Ectodermal cell (in vitro differentiated cells): ENCODE measurements around the gene PLEKHM3.

Experiments
- H3K27ac ChIP-seq: 2 replicates; pipeline ENCODE4 v1.7.0; 2013; ENCODE audit warnings: mild to moderate bottlenecking, low read depth, low read length; ENCODE audit not compliant: insufficient read depth, poor library complexity, severe bottlenecking
- H3K27me3 ChIP-seq: 2 replicates; pipeline ENCODE4 v1.7.0; 2013; ENCODE audit warnings: mild to moderate bottlenecking, low read length; ENCODE audit not compliant: insufficient read depth, control insufficient read depth, poor library complexity, severe bottlenecking
- H3K36me3 ChIP-seq: one replicate; pipeline ENCODE4 v1.7.0; 2013; ENCODE audit warnings: low read length; ENCODE audit not compliant: control insufficient read depth, insufficient read depth
- H3K4me1 ChIP-seq: one replicate; pipeline ENCODE4 v1.7.0; 2013; ENCODE audit warnings: low read length; ENCODE audit not compliant: control insufficient read depth, insufficient read depth
- H3K4me3 ChIP-seq: 2 replicates; pipeline ENCODE4 v1.7.0; 2013; ENCODE audit warnings: low read depth, low read length, control low read depth; ENCODE audit not compliant: insufficient read depth
- H3K9me3 ChIP-seq: 2 replicates; pipeline ENCODE4 v1.7.0; 2013; ENCODE audit warnings: mild to moderate bottlenecking, low read length, moderate library complexity; ENCODE audit not compliant: control insufficient read depth
- WGBS, 2 experiments: methylation state at CpG; one replicate each; pipeline ENCODE4 v1.1.7; 2013; ENCODE audit warnings: missing lambda C conversion rate in 2 of 2; 5-methylcytosine and 5-hydroxymethylcytosine counted together

PLEKHM3 gene

DNA sequence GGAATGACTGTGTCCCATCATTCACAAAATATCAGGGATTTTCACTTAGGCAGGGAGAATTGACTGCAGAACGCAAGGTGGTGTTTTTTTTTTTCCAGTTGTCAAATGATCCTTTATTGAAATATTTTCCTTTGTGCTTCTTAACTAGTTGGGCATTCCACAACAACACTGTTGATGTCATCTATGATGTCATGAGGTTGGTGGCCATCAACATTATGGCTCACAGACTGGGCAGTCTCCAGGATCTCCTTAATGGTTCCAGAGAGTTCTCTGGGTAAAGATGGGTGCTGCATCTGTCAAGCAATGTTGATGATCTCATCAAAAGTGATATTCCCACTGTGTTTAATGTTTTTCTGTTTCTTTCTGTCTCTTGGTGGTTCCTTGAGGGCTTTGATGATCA, 31.8 kb upstream of the PLEKHM3 start:
- no peaks in the 10 kb centered on the region for H3K9me3 ChIP-seq
- no peaks in the 10 kb centered on the region for H3K4me1 ChIP-seq
- WGBS, 2 experiments = 92% methylated on average over 1 of the region's 1 CpG
- no peak overlapping the region for H3K27ac ChIP-seq
- H3K4me3 ChIP-seq = no peak overlapping the region
- no peaks in the 10 kb centered on the region for H3K36me3 ChIP-seq
- H3K27me3 ChIP-seq = no peaks in the 10 kb centered on the region

DNA sequence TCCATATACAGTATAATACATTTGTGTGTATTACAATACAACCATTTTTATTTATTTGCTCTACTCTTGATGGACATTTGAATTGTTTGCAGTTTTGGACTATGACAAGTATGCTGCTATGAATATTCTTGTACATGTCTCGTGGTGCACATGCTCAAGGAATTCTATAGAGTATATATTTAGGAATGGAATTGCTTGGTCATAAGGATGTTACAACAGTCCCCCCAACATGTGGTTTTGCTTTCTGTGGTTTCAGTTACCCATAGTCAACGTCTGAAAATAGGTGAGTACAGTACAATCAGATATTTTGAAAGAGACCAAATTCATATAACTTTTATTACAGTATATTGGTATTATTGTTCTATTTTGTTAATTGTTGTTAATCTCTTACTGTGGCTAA, 24.1 kb upstream of the PLEKHM3 start:
- H3K4me1 ChIP-seq = no peaks in the 10 kb centered on the region
- H3K9me3 ChIP-seq = no peaks in the 10 kb centered on the region
- no peaks in the 10 kb centered on the region for H3K27me3 ChIP-seq
- H3K36me3 ChIP-seq = no peaks in the 10 kb centered on the region
- WGBS, 2 experiments = 88 to 95% methylated on average over 1 to 2 of the region's 2 CpGs
- H3K4me3 ChIP-seq = no peak overlapping the region
- H3K27ac ChIP-seq = no peak overlapping the region

- H3K4me3 ChIP-seq = no peak overlapping the region
- no peaks in the 10 kb centered on the region for H3K27me3 ChIP-seq
- WGBS, 2 experiments = 96 to 97% methylated on average over 2 to 3 of the region's 4 CpGs
- H3K4me1 ChIP-seq = no peaks in the 10 kb centered on the region
- H3K36me3 ChIP-seq = no peaks in the 10 kb centered on the region
- H3K27ac ChIP-seq = no peak overlapping the region
- no peaks in the 10 kb centered on the region for H3K9me3 ChIP-seq
Measured at GRCh38 chr2:208049006-208049405, 23.7 kb upstream of the PLEKHM3 start.

- no peaks in the 10 kb centered on the region for H3K27me3 ChIP-seq
- no peak overlapping the region for H3K27ac ChIP-seq
- no peak overlapping the region for H3K4me3 ChIP-seq
- H3K9me3 ChIP-seq = no peaks in the 10 kb centered on the region
- H3K36me3 ChIP-seq = no peaks in the 10 kb centered on the region
- no peaks in the 10 kb centered on the region for H3K4me1 ChIP-seq
- 72 to 73% methylated on average over 3 of the region's 3 CpGs for WGBS, 2 experiments
Measured at GRCh38 chr2:208047840-208048239, 22.5 kb upstream of the PLEKHM3 start.

DNA sequence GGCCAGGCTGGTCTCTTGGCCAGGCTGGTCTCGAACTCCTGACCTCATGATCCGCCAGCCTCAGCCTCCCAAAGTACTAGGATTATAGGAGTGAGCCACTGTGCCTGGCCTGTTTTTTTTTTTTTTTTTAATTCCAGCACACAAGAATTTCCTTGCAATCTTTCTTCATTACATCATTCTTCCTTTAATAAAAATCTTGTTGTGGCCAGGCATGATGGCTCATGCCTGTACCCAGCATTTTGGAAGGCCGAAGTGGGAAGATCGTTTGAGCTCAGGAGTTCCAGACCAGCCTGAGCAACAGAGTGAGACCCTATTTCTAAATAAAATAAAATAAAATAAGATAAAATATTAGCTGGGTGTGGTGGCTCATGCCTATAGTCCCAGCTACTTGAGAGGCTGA, 21.4 kb upstream of the PLEKHM3 start:
- no peaks in the 10 kb centered on the region for H3K9me3 ChIP-seq
- no peak overlapping the region for H3K27ac ChIP-seq
- WGBS, 2 experiments = 90 to 100% methylated on average over 4 of the region's 4 CpGs
- no peaks in the 10 kb centered on the region for H3K4me1 ChIP-seq
- no peak overlapping the region for H3K4me3 ChIP-seq
- H3K27me3 ChIP-seq = no peaks in the 10 kb centered on the region
- H3K36me3 ChIP-seq = no peaks in the 10 kb centered on the region

- H3K27ac ChIP-seq = no peak overlapping the region
- no peaks in the 10 kb centered on the region for H3K9me3 ChIP-seq
- H3K36me3 ChIP-seq = no peaks in the 10 kb centered on the region
- H3K4me1 ChIP-seq = peaks cover 8% of the 10 kb centered on the region
- WGBS, 2 experiments = 94 to 95% methylated on average over 2 of the region's 2 CpGs
- H3K27me3 ChIP-seq = no peaks in the 10 kb centered on the region
- H3K4me3 ChIP-seq = no peak overlapping the region
Measured at GRCh38 chr2:208042450-208042849, 17.1 kb upstream of the PLEKHM3 start.

- H3K4me3 ChIP-seq = no peak overlapping the region
- H3K36me3 ChIP-seq = no peaks in the 10 kb centered on the region
- H3K9me3 ChIP-seq = no peaks in the 10 kb centered on the region
- no peak overlapping the region for H3K27ac ChIP-seq
- no peaks in the 10 kb centered on the region for H3K27me3 ChIP-seq
- WGBS, 2 experiments = 82 to 89% methylated on average over 3 of the region's 3 CpGs
- peaks cover 8% of the 10 kb centered on the region for H3K4me1 ChIP-seq
Measured at GRCh38 chr2:208042041-208042440, 16.7 kb upstream of the PLEKHM3 start.

GRCh38 chr2:208040199-208041171, 15.2 kb upstream of the PLEKHM3 start:
- 58 to 59% methylated on average over 8 of the region's 8 CpGs for WGBS, 2 experiments
- H3K27ac ChIP-seq = no peak overlapping the region
- no peak overlapping the region for H3K4me3 ChIP-seq
- no peaks in the 10 kb centered on the region for H3K9me3 ChIP-seq
- no peaks in the 10 kb centered on the region for H3K27me3 ChIP-seq
- no peaks in the 10 kb centered on the region for H3K36me3 ChIP-seq
- H3K4me1 ChIP-seq = peaks cover 8% of the 10 kb centered on the region

DNA sequence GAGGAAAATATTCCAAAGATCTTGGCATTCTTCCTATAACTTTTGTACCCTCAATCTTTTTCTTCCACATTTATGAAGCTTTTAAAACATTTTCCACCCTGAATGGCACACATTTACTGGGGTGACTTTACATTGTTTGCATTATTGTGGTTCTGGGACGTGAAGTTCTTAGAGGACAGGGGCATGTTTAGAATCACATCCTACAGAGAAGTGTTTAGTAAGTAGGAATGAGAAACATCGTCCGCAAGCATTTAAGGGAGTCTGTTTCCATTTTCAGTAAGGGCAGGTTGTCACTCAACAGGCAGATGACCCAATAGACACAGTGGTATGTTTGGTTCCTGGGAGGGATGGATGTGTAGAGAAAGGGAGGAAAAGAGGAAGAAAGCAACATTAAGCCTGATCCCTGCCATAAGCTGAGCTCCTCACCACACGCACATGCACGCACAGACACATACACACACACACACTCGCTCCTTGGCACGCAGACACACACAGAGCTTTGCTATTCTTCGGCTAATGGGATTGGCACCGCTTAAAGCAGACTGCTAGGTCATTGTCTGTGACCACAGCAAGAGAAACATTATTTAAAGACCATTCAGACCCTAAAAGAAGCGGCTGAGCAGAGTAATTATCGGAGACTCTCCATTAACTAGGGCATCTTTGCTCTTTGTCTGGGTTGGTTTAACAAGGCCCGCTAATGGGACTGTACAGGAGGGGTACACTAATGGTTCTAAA, 14.2 kb upstream of the PLEKHM3 start:
- 80 to 84% methylated on average over 12 of the region's 12 CpGs for WGBS, 2 experiments

More for the DNA sequence above, 14.2 kb upstream of the PLEKHM3 start:
- Histone ChIP-seq H3K4me1 (peaks cover 8% of the 10 kb centered on the region), H3K27me3 (no peaks in the 10 kb centered on the region), H3K4me3 (no peak overlapping the region), H3K36me3 (no peaks in the 10 kb centered on the region), H3K9me3 (no peaks in the 10 kb centered on the region), H3K27ac (peak overlapping the region; percentile 40)
